Measurements from ENCODE around the gene RASA2. TPM values are rescaled to one million over a fixed set of nuclear protein-coding genes. Genes with fewer than 3 reads are reported as not detected.
"Not testable (repeated sequence)": the region's sequence is repeated elsewhere in the genome, so short reads cannot be mapped to it uniquely, and the experiment has no call there.

The RASA2 gene
- total RNA-seq, 1 donor from 2014 or later = 19.2 TPM

DNA sequence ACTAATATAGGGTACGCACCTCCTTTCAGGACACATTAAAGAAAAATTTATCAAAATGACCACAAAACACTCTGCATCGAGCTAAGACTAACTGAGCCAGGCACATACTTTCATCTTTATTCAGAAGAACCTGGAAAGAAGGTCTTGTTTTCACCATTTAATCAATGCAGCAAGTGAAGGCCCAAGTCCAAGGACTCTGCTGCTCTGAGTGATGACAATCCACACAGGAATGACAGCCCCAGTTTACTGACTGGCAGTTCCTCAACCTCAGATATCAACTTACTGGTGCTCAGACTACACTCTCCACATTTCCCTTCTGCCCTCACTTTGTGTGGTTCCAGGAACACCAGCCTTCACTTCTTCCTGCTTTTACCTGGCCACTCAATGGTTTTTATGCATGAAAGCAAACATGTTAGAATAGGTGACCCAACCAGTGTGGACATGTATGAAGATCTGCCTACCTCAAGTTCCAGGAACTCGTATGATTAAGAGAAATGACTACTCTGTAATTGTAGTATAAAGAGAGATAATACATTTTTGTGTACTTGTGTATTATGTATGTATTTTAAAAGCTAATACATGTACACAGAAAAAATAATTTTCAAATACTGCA lies 29.1 kb upstream of the RASA2 start:
- no peak for DNase-seq (ENCODE audit: low read depth)

- no peak for DNase-seq (ENCODE audit: low read depth)
Measured at GRCh38 chr3:141459008-141459407, 27.8 kb upstream of the RASA2 start.

DNA sequence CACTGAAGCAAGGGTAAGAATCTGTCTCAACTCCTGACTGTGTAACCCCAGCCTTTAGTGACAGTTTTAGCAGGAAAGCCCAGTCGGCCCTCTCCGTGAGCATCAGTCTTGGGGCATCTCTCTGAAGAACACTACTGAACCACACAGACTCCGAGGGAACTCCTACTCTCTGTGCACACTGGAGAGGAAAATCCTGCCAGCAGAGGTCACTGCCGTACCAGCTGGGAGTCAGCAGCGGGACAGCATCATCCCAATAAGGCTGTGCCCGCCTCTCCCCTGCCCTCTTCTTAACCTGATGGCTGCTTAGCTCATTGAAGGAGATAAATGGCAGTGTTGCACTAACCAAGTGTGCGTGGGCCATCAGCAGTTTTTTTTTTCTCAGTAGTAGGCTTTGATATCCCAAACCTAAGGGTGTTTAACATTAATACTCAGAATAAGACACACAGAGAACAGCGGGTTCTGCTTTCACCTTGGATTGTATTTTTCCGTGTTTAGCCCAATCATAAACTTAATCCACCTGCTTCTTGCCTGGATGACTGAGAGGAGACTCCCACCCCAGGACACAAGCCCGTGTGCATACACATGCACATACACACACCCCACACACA lies 26.6 kb upstream of the RASA2 start:
- DNase-seq (ENCODE audit: low read depth) = peak; percentile 64

DNA sequence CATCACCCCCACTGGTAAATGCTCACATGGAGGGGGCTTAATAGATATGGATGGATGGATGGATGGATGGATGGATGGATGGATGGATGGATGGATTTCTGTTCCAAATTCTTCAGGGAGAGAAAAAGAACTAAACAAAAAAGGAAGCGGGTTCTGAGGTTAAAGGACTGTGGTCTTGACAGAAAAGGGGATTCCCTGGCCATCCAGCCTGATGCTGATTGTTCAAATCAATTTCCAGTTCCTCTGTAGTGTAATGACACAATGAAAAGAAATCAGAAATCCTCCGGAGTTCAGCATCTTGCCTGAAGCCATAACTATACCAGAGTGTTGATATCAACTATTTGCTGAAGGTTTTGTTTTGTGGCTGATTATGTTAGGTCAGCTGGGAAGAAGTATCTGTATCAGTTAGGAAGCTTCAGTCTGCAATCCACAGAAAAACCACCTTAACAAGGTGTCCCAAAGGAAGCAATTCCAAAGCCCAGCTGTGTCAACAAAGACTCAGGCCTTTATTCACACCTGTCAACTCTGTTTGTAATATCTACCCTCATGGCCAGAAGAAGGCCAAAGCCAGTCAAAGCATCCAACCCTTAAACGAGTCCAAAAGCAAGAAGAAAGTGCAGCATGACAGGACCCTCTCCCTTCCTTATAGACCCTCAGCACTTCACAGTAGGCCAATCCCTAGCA lies 24.5 kb upstream of the RASA2 start:
- DNase-seq (ENCODE audit: low read depth) = no peak

DNA sequence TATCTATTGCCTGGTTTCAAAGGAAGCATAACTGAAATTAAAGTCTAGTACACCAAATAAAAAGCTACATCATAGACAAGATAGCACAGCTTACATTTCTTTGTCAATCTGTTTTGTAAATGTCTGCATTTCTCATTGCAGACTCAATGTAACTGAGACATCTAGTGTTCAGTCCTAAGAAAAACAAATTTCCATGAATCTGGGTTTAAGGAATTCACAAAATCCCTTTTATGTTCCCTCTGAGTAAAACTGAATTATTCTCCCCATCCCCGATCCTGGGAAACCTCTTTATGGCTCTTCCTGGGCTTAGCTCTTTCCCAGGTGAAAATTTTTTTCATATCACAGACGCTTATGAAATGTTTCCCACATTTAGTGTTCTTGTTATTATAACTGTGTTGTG lies 21.6 kb upstream of the RASA2 start:
- peak; percentile 30 for DNase-seq (ENCODE audit: low read depth)

DNA sequence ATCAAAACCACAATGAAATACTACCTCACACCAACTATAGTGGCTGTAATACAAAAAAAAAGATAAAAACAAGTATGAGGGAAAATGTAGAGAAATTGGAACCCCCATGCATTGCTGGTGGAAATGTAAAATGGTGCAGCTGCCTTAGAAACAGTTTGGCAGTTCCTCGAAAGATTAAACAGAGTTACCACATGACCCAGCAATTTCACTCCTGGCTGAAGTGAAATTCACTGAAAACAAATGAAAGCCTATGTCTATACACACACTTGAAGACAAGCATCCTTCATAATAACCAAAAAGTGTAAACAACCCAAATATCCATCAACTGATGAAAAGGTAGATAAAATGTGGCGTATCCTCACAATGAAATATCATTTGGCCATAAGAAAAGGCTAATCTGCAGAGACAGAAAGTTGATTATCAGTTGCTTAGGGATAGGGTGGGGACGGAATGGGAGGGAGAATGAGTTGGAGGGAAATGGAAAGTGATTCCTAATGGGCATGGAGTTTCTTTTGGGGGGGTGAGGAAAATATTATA lies 20.1 kb upstream of the RASA2 start:
- no peak for DNase-seq (ENCODE audit: low read depth)

DNA sequence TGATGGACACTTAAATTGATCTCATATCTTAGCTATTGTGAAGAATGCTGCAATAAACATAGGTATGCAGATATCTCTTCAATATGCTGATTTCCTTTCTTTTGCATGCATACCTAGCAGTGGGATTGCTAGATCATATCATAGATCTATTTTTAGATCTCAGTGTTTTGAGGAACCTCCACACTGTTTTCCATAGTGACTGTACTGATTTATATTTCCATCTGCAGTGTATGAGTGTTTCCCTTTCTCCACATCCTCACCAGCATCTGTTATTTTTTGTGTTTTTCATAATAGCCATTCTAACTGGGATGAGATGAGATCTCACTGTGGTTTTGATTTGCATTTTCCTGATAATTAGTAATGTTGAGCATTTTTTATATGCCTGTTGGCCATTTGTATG lies 17.1 kb upstream of the RASA2 start:
- no peak for DNase-seq (ENCODE audit: low read depth)

GRCh38 chr3:141471160-141471559 lies 15.7 kb upstream of the RASA2 start:
- DNase-seq (ENCODE audit: low read depth) = no peak

GRCh38 chr3:141476033-141476432 lies 10.8 kb upstream of the RASA2 start:
- no peak for DNase-seq (ENCODE audit: low read depth)

- DNase-seq (ENCODE audit: low read depth) = peak; percentile 95
Measured at GRCh38 chr3:141477224-141477623, 9.6 kb upstream of the RASA2 start.

DNA sequence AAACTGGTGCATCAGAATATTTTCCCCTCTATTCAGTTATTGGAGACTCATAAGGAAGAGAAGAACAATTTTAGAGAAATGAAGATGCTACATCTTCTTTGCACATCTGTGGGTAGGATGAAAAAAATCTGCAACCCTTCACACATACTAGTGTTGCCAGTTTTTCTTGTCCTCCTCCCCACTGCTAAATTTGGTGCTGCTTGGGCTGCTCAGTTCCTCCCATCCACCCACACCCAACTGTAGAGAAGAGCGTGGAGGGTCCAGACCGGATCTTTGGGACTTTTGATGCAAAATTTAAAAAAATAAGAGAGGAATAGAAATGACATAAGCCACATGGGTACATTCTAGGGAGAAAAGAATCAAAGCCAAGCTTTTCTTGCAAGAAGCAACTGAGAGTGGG lies 8.7 kb upstream of the RASA2 start:
- no peak for DNase-seq (ENCODE audit: low read depth)

DNA sequence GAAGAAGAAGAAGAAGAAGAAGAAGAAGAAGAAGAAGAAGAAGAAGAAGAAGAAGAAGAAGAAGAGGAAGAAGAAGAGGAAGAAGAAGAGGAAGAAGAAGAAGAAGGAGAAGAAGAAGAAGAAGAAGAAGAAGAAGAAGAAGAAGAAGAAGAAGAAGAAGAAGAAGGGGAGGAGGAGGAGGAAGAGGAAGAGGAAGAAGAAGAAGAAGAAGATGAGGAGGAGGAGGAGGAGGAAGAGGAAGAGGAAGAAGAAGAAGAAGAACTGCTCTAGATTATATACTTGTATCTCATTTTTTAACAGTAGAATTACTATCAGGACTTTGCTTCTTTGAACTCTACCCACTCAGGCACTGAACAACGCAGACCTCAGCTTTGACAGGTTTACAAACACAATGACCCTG lies 8.0 kb upstream of the RASA2 start:
- not testable (repeated sequence) for DNase-seq (ENCODE audit: low read depth)

GRCh38 chr3:141482245-141482922 lies 4.4 kb upstream of the RASA2 start:
- DNase-seq (ENCODE audit: low read depth) = peak; percentile 94

DNA sequence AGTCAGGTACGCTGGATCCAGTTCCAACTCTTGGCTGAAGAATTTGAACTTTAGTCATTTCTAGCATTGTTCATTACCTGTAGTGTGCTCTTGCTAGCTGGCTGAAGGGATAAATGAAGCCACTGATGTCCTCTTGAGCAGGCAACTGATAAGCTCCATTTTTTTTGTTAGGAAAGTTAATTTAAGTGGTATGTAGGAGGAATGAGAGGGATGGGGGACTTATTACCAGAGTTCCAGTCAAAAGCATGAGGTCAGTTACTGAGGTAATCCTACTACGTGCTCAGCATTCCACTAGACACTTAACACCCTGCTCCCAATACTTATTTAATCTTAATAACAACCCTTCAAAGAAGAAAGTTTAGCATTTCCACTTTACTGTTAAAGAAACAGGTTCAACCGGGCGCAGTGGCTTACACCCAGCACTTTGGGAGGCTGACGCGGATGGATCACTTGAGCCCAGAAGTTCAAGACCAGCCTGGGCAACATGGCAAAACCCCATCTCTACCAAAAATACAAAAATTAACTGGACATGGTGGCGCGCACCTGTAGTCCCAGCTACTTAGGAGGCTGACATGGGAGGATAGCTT lies 2.0 kb upstream of the RASA2 start:
- DNase-seq (ENCODE audit: low read depth) = no peak

GRCh38 chr3:141485641-141486495 lies 959 bp upstream of the RASA2 start:
- peak; percentile 99 for DNase-seq (ENCODE audit: low read depth)

- DNase-seq (ENCODE audit: low read depth) = peak; percentile 69
Measured at GRCh38 chr3:141486496-141486745, 406 bp upstream of the RASA2 start.

- DNase-seq (ENCODE audit: low read depth) = peak; percentile 62
Measured at GRCh38 chr3:141487521-141488252, 860 bp downstream of the RASA2 start.

- DNase-seq (ENCODE audit: low read depth) = no peak
Measured at GRCh38 chr3:141489203-141489602, 2.4 kb downstream of the RASA2 start.

GRCh38 chr3:141491081-141491480 lies 4.3 kb downstream of the RASA2 start:
- no peak for DNase-seq (ENCODE audit: low read depth)

DNA sequence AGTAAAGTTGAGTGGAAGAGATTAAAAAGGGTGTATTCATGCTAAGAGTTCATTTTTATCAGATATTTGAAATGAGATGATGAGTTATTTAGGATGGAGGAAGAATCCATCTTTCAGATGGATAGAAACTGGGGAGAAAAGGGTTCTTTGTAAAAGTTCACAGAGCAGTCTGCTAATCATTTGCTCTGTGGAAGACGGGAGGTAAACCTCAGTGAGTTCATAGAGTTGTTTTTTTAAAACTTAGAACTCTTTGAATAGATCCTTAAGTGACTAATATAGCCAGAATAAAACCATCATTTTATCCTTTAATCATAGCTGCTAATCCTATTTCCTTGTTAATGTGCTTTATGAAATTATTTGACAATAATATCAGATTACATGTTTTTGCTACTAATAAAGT lies 5.1 kb downstream of the RASA2 start:
- DNase-seq (ENCODE audit: low read depth) = peak; percentile 70

DNA sequence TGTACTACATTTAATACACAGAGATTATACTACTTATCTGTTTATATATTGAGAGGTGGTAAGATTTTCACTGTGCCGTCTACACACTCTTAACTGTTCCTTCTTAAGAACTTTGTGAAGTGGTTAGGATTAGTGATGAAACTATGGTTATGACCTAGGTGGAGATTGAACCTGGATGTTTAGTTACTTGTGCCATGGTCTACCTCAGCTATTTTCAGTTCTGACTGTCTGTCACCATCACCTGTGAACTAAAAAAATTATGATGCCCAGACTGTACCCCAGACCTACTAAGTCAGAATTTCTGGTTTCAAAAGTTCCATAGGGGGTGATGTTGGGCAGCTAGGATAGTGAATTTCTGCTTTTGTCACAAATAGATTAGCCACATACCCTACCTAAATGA lies 6.4 kb downstream of the RASA2 start:
- DNase-seq (ENCODE audit: low read depth) = no peak

Measured in renal cortical epithelial cell (primary cell).